HepG2 (cell line): ENCODE data around the gene SLC15A2. TPM values are rescaled to one million over a fixed set of nuclear protein-coding genes. Genes with fewer than 3 reads are reported as not detected.

ENCODE experiments used
- ATAC-seq: fragments of 200-7000 bp; cut with Tn5 transposase; 3 replicates; pipeline ENCODE4 v1.9.1; 2020; ENCODE audit warnings: mild to moderate bottlenecking, moderate library complexity
- BruUV-seq: library from RNA; stranded (reverse); fragments of 400-500 nt; replicated peaks from 2 replicates; lab custom pipeline; 2021; lab: Mats Ljungman, UMichigan
- CTCF ChIA-PET: fragments of 300-600 bp; formaldehyde crosslinking; extraction: SDS; loops from one replicate; lab custom pipeline; 2021; ENCODE audit warnings: low total read pairs, inconsistent platforms, low intra/inter-chr PET ratio; lab: Yijun Ruan, JAX
- POLR2A ChIA-PET: fragments of 350-600 bp; sonication (Branson Sonifier 250); formaldehyde crosslinking; loops from one replicate; lab custom pipeline; 2020; ENCODE audit warnings: antibody characterized with exemption, inconsistent platforms; lab: Yijun Ruan, JAX
- DNase-seq: peaks from one replicate; pipeline ENCODE4 v3.0.0-alpha.2; 2015; ENCODE audit warnings: low spot score
- FAIRE-seq: peaks from 3 replicates; lab custom pipeline; 2011; peaks lifted over from hg19 to GRCh38; lab: Jason Lieb, UNC
- H2AFZ ChIP-seq: one replicate; pipeline ENCODE4 v1.6.1; 2011; ENCODE audit warnings: low read length, inconsistent platforms
- H3K27ac ChIP-seq: fragments of 300-600 bp; 3 replicates; pipeline ENCODE4 v1.8.0; 2011; ENCODE audit warnings: mixed run types, mild to moderate bottlenecking, mixed read lengths, low read length, inconsistent platforms; ENCODE audit not compliant: insufficient read depth; ENCODE audit errors: extremely low read length
- H3K27me3 ChIP-seq, 2 experiments: fragments of 200-600 bp in 1 of 2; 2 replicates in 1 of 2; 3 replicates in 1 of 2; pipeline versions ENCODE4 v1.6.0 to v1.8.0; 2011; ENCODE audit warnings: low read length in 2 of 2, mild to moderate bottlenecking in 2 of 2, moderate library complexity in 2 of 2, inconsistent platforms in 1 of 2; ENCODE audit not compliant: insufficient read depth in 2 of 2, control insufficient read depth in 1 of 2
- H3K36me3 ChIP-seq, 2 experiments: fragments of 200-600 bp in 1 of 2; replicated peaks in 1 of 2; 2 replicates in 1 of 2; 3 replicates in 1 of 2; pipeline versions ENCODE4 v1.5.1 to v1.8.0; 2011; ENCODE audit warnings: low read length in 2 of 2, inconsistent platforms in 1 of 2; ENCODE audit not compliant: insufficient read depth in 2 of 2, control insufficient read depth in 1 of 2
- H3K4me1 ChIP-seq: 2 replicates; pipeline ENCODE4 v1.5.1; 2012; ENCODE audit warnings: low read length, inconsistent platforms; ENCODE audit not compliant: insufficient read depth
- H3K4me2 ChIP-seq: 2 replicates; pipeline ENCODE4 v1.6.0; 2011; ENCODE audit warnings: low read depth, low read length, inconsistent platforms
- H3K4me3 ChIP-seq, 3 experiments: fragments of 200-600 bp in 1 of 3; sonication (generic), shearing (Covaris generic) in 1 of 3; replicated peaks in 1 of 3; 2 replicates each; pipeline ENCODE4 v1.5.1; 2011 to 2016; ENCODE audit warnings: low read length in 3 of 3, inconsistent platforms in 2 of 3, low read depth in 2 of 3, mild to moderate bottlenecking in 2 of 3, control low read depth in 1 of 3, mixed read lengths in 1 of 3; ENCODE audit not compliant: insufficient read depth in 1 of 3
- H3K79me2 ChIP-seq: one replicate; pipeline ENCODE4 v1.6.1; 2011; ENCODE audit warnings: low read length, inconsistent platforms; ENCODE audit not compliant: insufficient read depth
- H3K9ac ChIP-seq: 2 replicates; pipeline ENCODE4 v1.6.0; 2011; ENCODE audit warnings: mild to moderate bottlenecking, low read depth, low read length, inconsistent platforms; ENCODE audit not compliant: insufficient read depth
- H3K9me3 ChIP-seq: 2 replicates; pipeline ENCODE4 v1.5.1; 2012; ENCODE audit warnings: mild to moderate bottlenecking, low read length
- H4K20me1 ChIP-seq: 2 replicates; pipeline ENCODE4 v1.6.0; 2011; ENCODE audit warnings: inconsistent platforms, mild to moderate bottlenecking, low read length, moderate library complexity; ENCODE audit not compliant: insufficient read depth
- ELK4 ChIP-seq: sonication (generic); formaldehyde crosslinking; IDR thresholded peaks from 2 replicates; pipeline ENCODE4 v1.9.0; 2021; ENCODE audit warnings: missing genetic modification reagents, borderline replicate concordance
- FOXK1 ChIP-seq: sonication (generic); formaldehyde crosslinking; IDR thresholded peaks from 2 replicates; pipeline ENCODE4 v1.4.0; 2020; ENCODE audit warnings: low read depth, missing genetic modification reagents, borderline replicate concordance
- PHF5A ChIP-seq: IDR thresholded peaks from one replicate; pipeline ENCODE4 v1.6.1; 2018; ENCODE audit warnings: low read depth, missing genetic modification reagents; ENCODE audit not compliant: unreplicated experiment
- PRDM4 ChIP-seq: sonication (generic); formaldehyde crosslinking; IDR thresholded peaks from 2 replicates; pipeline ENCODE4 v1.9.0; 2021; ENCODE audit warnings: missing genetic modification reagents, borderline replicate concordance
- RARA ChIP-seq: IDR thresholded peaks from 2 replicates; pipeline ENCODE4 v1.6.1; 2016; ENCODE audit warnings: missing genetic modification reagents, missing compliant biosample characterization
- RFX5 ChIP-seq: IDR thresholded peaks from 2 replicates; pipeline ENCODE4 v1.6.1; 2011; ENCODE audit warnings: low read depth, low read length, improper control_type of control experiment
- SALL2 ChIP-seq: sonication (generic); formaldehyde crosslinking; IDR thresholded peaks from 2 replicates; pipeline ENCODE4 v1.8.1; 2023; ENCODE audit warnings: mild to moderate bottlenecking, missing genetic modification reagents, inconsistent platforms
- SUZ12 ChIP-seq: fragments of 150-350 bp; IDR thresholded peaks from 2 replicates; pipeline ENCODE4 v1.6.1; 2014; ENCODE audit warnings: low read depth, low read length
- TBX2 ChIP-seq: sonication (generic); formaldehyde crosslinking; IDR thresholded peaks from 2 replicates; pipeline ENCODE4 v1.5.0; 2020; ENCODE audit warnings: missing genetic modification reagents, mild to moderate bottlenecking, borderline replicate concordance
- TCF7L2 ChIP-seq: IDR thresholded peaks from 2 replicates; pipeline ENCODE4 v1.6.1; 2011; ENCODE audit warnings: mild to moderate bottlenecking, low read depth, low read length, moderate library complexity
- ZFP41 ChIP-seq: sonication (generic); formaldehyde crosslinking; IDR thresholded peaks from 2 replicates; pipeline ENCODE4 v1.4.0; 2020; ENCODE audit warnings: mild to moderate bottlenecking, missing genetic modification reagents, borderline replicate concordance
- ZNF597 ChIP-seq: sonication (generic); formaldehyde crosslinking; IDR thresholded peaks from 2 replicates; pipeline ENCODE4 v1.5.0; 2020; ENCODE audit warnings: missing genetic modification reagents
- ZNF83 ChIP-seq: sonication (generic); formaldehyde crosslinking; IDR thresholded peaks from 2 replicates; pipeline ENCODE4 v1.4.0; 2020; ENCODE audit warnings: missing genetic modification reagents, mild to moderate bottlenecking, borderline replicate concordance
- WGBS: methylation state at CpG from one replicate; pipeline ENCODE4 v1.1.6; 2017; ENCODE audit warnings: low lambda C conversion rate; 5-methylcytosine and 5-hydroxymethylcytosine counted together
- in situ Hi-C: cut with HindIII; loops from 2 replicates; pipeline ENCODE4 v1.10.0; 2017; ENCODE audit warnings: low pct_unique_long_range_greater_than_20kb; ENCODE audit not compliant: extremely low pct_ligation_motif_present
- intact Hi-C: fragments of 100-400 bp; cut with micrococcal nuclease; formaldehyde crosslinking; loops from one replicate; pipeline ENCODE4 v1.10.0; 2022; ENCODE audit not compliant: unreplicated experiment
- polyA plus RNA-seq, 8 experiments: library from polyadenylated mRNA; depleted of rRNA in 3 of 8; stranded (reverse) in 7 of 8; unstranded in 1 of 8; fragments of >200 nt; fragmentation: Illumina TruSeq in 4 of 8; extraction: Trizol in 4 of 8; gene quantifications; 2 replicates each; pipeline versions ENCODE4 v1.2.1 to v1.2.3, GENCODE V29; 2011 to 2016; ENCODE audit warnings: low read depth in 4 of 8, missing spikeins in 1 of 8, mixed read lengths in 1 of 8; ENCODE audit not compliant: insufficient read depth in 1 of 8
- total RNA-seq, 5 experiments: library from RNA; depleted of rRNA; stranded (reverse); fragments of >200 nt; fragmentation: Illumina TruSeq; extraction: Trizol; gene quantifications; 2 replicates each; pipeline ENCODE4 v1.2.3, GENCODE V29; 2016; ENCODE audit warnings: low read depth in 1 of 5

SLC15A2 gene
- total and polyA plus RNA-seq, 2 of the 13 experiments (the other 11 are each of a cell fraction or from before 2014, with no cell fraction given): 1.0 to 1.4 TPM

- intact Hi-C loops (no loop called here), in situ Hi-C loops (no loop called here)
- Histone ChIP-seq H2AFZ (no peak overlapping the region), H3K9ac (no peak overlapping the region), H4K20me1 (no peaks in the 10 kb centered on the region), H3K27ac (no peak overlapping the region), H3K9me3 (no peaks in the 10 kb centered on the region), H3K4me2 (no peak overlapping the region), H3K27me3 (no peaks in the 10 kb centered on the region), H3K4me1 (no peaks in the 10 kb centered on the region), H3K36me3 (no peaks in the 10 kb centered on the region; a peak in 1 of 5 replicates), H3K4me3 (no peak overlapping the region), H3K79me2 (no peaks in the 10 kb centered on the region)
- no peak for TF ChIP-seq SALL2 (CRISPR knock-in tag)
- no peak for TF ChIP-seq RARA (CRISPR knock-in tag)
- no peak for TF ChIP-seq TCF7L2
- TF ChIP-seq RFX5: no peak
- BruUV-seq: no TSS peak
- ChIA-PET POLR2A (no interaction called here), CTCF (no interaction called here)
- FAIRE-seq (no peak), DNase-seq (no peak), ATAC-seq (no peak)
Measured at GRCh38 chr3:121916189-121916588, 22.0 kb downstream of the SLC15A2 start.

- CTCF ChIA-PET: no interaction called here
- ATAC-seq: no peak
- Histone ChIP-seq H3K9me3 (no peaks in the 10 kb centered on the region), H3K4me3 (no peak overlapping the region), H3K9ac (no peak overlapping the region), H3K4me1 (no peaks in the 10 kb centered on the region), H3K27ac (no peak overlapping the region), H3K4me2 (no peak overlapping the region), H3K36me3 (no peaks in the 10 kb centered on the region; a peak in 1 of 5 replicates), H3K79me2 (no peaks in the 10 kb centered on the region), H4K20me1 (no peaks in the 10 kb centered on the region), H3K27me3 (no peaks in the 10 kb centered on the region), H2AFZ (no peak overlapping the region)
- FAIRE-seq: no peak
- POLR2A ChIA-PET: no interaction called here
- in situ Hi-C loops (no loop called here), intact Hi-C loops (no loop called here)
- BruUV-seq: no TSS peak
- no peak for DNase-seq
- WGBS: 72% methylated on average over 19 of the region's 19 CpGs
- TF ChIP-seq ZFP41 (CRISPR knock-in tag) (no peak), PRDM4 (CRISPR knock-in tag) (no peak), ZNF597 (CRISPR knock-in tag) (no peak), TBX2 (no peak), ZNF83 (CRISPR knock-in tag) (no peak), PHF5A (no peak), ELK4 (CRISPR knock-in tag) (no peak), SUZ12 (no peak), FOXK1 (CRISPR knock-in tag) (no peak)
Measured at GRCh38 chr3:121918779-121919483, 24.7 kb downstream of the SLC15A2 start.
